ENCODE results near the gene SH2D2A.
"Not testable (repeated sequence)": the region's sequence is repeated elsewhere in the genome, so short reads cannot be mapped to it uniquely, and the experiment has no call there.

The SH2D2A gene

GRCh38 chr1:156775799-156776198 lies 40.8 kb downstream of the SH2D2A start:
- no peak for DNase-seq (ENCODE audit: low read depth in 1 of 2, low spot score in 1 of 2)

- no peak for DNase-seq (ENCODE audit: low read depth in 1 of 2, low spot score in 1 of 2)
These were observed 43.0 kb downstream of the SH2D2A start for GRCh38 chr1:156773607-156774006.

GRCh38 chr1:156772728-156773497 lies 43.7 kb downstream of the SH2D2A start:
- no peak for DNase-seq (ENCODE audit: low read depth in 1 of 2, low spot score in 1 of 2)

DNA sequence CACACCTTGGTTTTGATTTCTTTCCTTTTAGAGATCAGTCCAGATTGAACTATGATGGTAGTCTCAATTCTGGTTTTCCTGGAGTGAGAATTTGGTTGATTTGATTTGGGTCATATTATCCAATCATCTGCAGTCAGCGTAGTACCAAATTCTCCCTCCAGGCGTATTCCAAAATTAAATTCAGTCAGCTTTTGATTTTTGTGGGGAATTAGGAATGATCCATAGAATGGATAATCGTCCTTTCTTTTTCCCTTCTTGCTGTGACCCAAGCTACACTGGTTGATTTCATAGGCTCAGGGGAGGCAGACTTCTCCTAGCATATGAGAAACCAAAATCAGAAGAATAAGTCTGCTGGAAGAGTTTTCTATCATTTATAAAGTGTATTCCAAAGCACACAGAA lies 44.4 kb downstream of the SH2D2A start:
- no peak for DNase-seq (ENCODE audit: low read depth in 1 of 2, low spot score in 1 of 2)

- no peak for DNase-seq (ENCODE audit: low read depth in 1 of 2, low spot score in 1 of 2)
These were observed 47.9 kb downstream of the SH2D2A start for GRCh38 chr1:156768610-156769295.

DNA sequence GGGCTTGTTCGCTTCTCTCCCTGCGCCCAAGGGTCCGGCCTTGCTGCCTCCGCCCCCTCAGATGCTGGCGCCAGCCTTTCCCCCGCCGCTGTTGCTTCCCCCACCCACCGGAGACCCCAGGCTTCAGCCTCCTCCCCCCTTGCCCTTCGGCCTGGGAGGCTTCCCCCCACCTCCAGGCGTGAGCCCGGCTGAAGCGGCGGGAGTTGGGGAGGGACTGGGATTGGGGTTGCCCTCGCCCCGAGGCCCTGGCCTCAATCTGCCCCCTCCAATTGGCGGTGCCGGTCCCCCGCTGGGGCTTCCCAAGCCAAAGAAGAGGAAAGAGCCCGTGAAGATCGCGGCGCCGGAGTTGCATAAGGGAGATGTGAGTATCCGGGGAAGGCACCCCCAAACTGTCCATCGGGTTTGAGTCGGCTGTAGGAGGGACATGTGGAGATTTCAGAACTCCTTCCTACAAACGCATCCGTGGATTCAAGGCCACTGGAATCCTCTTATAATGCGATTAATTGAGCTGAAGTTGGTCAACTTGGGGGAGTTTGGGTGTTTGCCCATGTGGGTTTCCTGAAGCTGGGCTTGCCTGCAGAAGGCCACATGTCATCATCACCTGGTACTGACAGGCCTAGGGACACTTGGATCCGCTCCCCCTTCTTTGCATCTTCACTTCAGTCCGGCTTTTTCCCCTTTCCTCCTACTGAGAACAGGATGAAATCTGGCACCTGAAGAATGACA lies 48.6 kb downstream of the SH2D2A start:
- DNase-seq (ENCODE audit: low read depth in 1 of 2, low spot score in 1 of 2): no peak

- peak; percentile 87 to 96 for DNase-seq (ENCODE audit: low read depth in 1 of 2, low spot score in 1 of 2)
These were observed 49.4 kb downstream of the SH2D2A start, which contains the start of gene PRCC for GRCh38 chr1:156767101-156767878. Gene PRCC (plus strand): TSS chr1:156767535. CDS start chr1:156767772, 237 bp downstream.

DNA sequence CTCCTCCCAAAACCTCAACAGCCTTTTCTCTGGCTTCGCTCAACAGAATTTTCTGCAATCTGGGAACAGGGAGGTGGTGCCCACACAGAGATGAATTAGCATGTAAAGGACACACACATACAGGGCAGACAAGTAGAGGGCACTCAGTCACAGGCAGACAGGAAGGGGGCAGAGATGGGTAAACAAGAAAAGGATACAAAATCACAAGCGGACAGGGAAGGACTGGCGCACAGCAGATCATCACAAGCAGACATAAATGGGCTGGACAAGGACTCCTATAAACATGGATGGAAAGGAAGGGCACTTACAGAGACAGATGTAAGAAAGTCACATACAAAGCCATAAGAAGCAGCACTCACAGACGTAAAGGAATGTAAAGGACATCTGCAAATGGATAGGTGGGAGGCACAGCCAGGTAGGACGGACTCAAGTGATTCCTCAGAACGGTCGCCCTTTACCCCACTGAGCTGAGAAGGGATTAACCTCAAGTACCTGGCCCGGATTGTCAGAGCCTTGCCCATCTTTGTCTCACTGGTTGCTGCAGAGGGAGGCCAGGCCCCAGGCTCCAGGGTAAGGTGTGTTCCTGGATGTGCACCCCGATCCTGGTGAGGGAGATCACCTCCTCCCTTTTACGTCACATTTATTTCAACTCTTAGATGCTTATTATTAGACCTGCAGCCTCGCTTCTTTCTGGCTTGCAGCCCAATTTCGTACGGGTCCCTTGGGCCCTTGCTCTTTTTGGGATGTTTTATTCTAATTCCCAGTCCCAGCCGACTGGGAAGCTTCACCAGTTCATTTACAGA lies 50.1 kb downstream of the SH2D2A start:
- no peak for DNase-seq (ENCODE audit: low read depth in 1 of 2, low spot score in 1 of 2)

DNA sequence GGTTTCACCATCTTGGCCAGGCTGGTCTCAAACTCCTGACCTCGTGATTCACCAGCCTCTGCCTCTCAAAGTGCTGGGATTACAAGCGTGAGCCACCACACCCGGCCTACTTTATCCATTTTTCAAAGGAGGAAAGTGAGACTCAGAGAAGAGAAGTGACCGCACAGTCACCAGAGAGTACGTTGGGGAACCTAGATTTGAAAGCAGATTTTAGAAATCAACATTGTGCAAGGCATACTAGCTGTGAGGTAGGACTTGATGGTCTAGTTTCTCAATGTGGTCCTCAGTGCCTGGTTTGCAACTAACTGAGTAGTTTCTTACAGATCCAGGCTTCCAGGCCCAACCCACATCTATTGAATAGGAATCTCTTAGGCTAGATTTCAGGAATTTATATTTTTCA lies 51.0 kb downstream of the SH2D2A start:
- no peak for DNase-seq (ENCODE audit: low read depth in 1 of 2, low spot score in 1 of 2)

DNA sequence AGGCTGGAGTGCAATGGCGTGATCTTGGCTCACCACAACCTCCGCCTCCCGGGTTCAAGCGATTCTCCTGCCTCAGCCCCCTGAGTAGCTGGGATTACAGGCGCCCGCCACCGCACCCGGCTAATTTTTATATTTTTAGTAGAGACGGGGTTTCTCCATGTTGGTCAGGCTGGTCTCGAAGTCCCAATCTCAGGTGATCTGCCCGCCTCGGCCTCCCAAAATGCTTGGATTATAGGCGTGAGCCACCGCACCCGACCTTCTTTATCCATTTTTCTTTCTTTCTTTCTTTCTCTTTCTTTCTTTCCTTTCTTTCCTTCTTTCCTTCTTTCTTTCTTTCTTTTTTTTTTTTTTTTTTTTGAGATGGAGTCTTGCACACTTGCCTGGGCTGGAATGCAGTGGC lies 51.5 kb downstream of the SH2D2A start:
- not testable (repeated sequence) for DNase-seq (ENCODE audit: low read depth in 1 of 2, low spot score in 1 of 2)

DNA sequence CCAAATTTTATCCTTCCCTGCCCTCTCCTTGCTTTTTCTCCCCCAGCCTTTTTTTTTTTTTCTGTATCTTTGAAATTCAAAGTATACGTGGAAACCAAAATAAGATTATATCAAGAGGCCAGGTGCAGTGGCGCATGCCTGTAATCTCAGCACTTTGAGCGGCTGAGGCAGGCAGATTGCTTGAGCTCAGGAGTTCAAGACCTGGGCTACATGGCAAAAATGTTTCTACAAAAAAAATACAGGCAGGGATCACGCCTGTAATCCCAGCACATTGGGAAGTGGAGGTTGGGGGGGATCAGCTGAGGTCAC lies 55.9 kb downstream of the SH2D2A start:
- no peak for DNase-seq (ENCODE audit: low read depth in 1 of 2, low spot score in 1 of 2)

GRCh38 chr1:156760092-156760795 lies 56.4 kb downstream of the SH2D2A start:
- DNase-seq (ENCODE audit: low read depth in 1 of 2, low spot score in 1 of 2): no peak

GRCh38 chr1:156757572-156758253 lies 58.9 kb downstream of the SH2D2A start:
- not testable (repeated sequence) for DNase-seq (ENCODE audit: low read depth in 1 of 2, low spot score in 1 of 2)

GRCh38 chr1:156756355-156756754 lies 60.3 kb downstream of the SH2D2A start:
- DNase-seq (ENCODE audit: low read depth in 1 of 2, low spot score in 1 of 2): no peak

Measured in stimulated activated CD4-positive, alpha-beta T cell treated with anti-CD3 and anti-CD28 coated beads, Interleukin-15, amount 100 ng/mL, for 1 hour (primary cell).